ENCODE results near the gene MON1B.
"Not testable (repeated sequence)": the region's sequence is repeated elsewhere in the genome, so short reads cannot be mapped to it uniquely, and the experiment has no call there.

MON1B gene

GRCh38 chr16:77190478-77191258 lies at the start of gene MON1B:
Gene MON1B, plus strand, starts transcription at chr16:77191190. Its CDS starts 296 bp downstream, at chr16:77191486.
- peak; percentile 90 for DNase-seq (ENCODE audit: insufficient read length, low spot score)
- peak; percentile 95 for FAIRE-seq
- peak; percentile 67 for TF ChIP-seq POLR2A (IDR thresholded peaks at IDR 0.05; ENCODE audit: low read depth, low read length)

GRCh38 chr16:77143364-77143763 lies 47.6 kb upstream of the MON1B start:
- FAIRE-seq (no peak), DNase-seq (ENCODE audit: insufficient read length, low spot score) (no peak)
- TF ChIP-seq POLR2A (IDR thresholded peaks at IDR 0.05; ENCODE audit: low read depth, low read length) = no peak

GRCh38 chr16:77148121-77148520 lies 42.9 kb upstream of the MON1B start:
- DNase-seq (ENCODE audit: insufficient read length, low spot score) = no peak
- FAIRE-seq = no peak
- TF ChIP-seq POLR2A (IDR thresholded peaks at IDR 0.05; ENCODE audit: low read depth, low read length) = no peak

- FAIRE-seq (no peak), DNase-seq (ENCODE audit: insufficient read length, low spot score) (no peak)
- no peak for TF ChIP-seq POLR2A (IDR thresholded peaks at IDR 0.05; ENCODE audit: low read depth, low read length)
Observed at GRCh38 chr16:77157346-77158058, 33.5 kb upstream of the MON1B start.

GRCh38 chr16:77158293-77158692 lies 32.7 kb upstream of the MON1B start:
- DNase-seq (ENCODE audit: insufficient read length, low spot score) (no peak), FAIRE-seq (no peak)
- no peak for TF ChIP-seq POLR2A (IDR thresholded peaks at IDR 0.05; ENCODE audit: low read depth, low read length)

- no peak for DNase-seq (ENCODE audit: insufficient read length, low spot score)
- no peak for TF ChIP-seq POLR2A (IDR thresholded peaks at IDR 0.05; ENCODE audit: low read depth, low read length)
- FAIRE-seq = no peak
Observed at GRCh38 chr16:77165006-77165405, 26.0 kb upstream of the MON1B start.

- not testable (repeated sequence) for FAIRE-seq; DNase-seq (ENCODE audit: insufficient read length, low spot score)
Observed at GRCh38 chr16:77165536-77166236, 25.3 kb upstream of the MON1B start.

GRCh38 chr16:77166726-77167125 lies 24.3 kb upstream of the MON1B start:
- no peak for TF ChIP-seq POLR2A (IDR thresholded peaks at IDR 0.05; ENCODE audit: low read depth, low read length)
- DNase-seq (ENCODE audit: insufficient read length, low spot score) (no peak), FAIRE-seq (no peak)

GRCh38 chr16:77168901-77169300 lies 22.1 kb upstream of the MON1B start:
- FAIRE-seq = no peak
- TF ChIP-seq POLR2A (IDR thresholded peaks at IDR 0.05; ENCODE audit: low read depth, low read length) = no peak
- no peak for DNase-seq (ENCODE audit: insufficient read length, low spot score)

GRCh38 chr16:77169650-77170236 lies 21.2 kb upstream of the MON1B start:
- DNase-seq (ENCODE audit: insufficient read length, low spot score) (no peak), FAIRE-seq (no peak)
- no peak for TF ChIP-seq POLR2A (IDR thresholded peaks at IDR 0.05; ENCODE audit: low read depth, low read length)

GRCh38 chr16:77170805-77171204 lies 20.2 kb upstream of the MON1B start:
- DNase-seq (ENCODE audit: insufficient read length, low spot score) (no peak), FAIRE-seq (no peak)
- TF ChIP-seq POLR2A (IDR thresholded peaks at IDR 0.05; ENCODE audit: low read depth, low read length) = no peak

GRCh38 chr16:77171745-77172635 lies 19.0 kb upstream of the MON1B start:
- FAIRE-seq (peak; percentile 80), DNase-seq (ENCODE audit: insufficient read length, low spot score) (no peak)
- TF ChIP-seq POLR2A (IDR thresholded peaks at IDR 0.05; ENCODE audit: low read depth, low read length) = no peak

GRCh38 chr16:77172951-77173350 lies 18.0 kb upstream of the MON1B start:
- no peak for DNase-seq (ENCODE audit: insufficient read length, low spot score)
- no peak for TF ChIP-seq POLR2A (IDR thresholded peaks at IDR 0.05; ENCODE audit: low read depth, low read length)
- FAIRE-seq = no peak
